HG03378 (cell line): ENCODE data around the gene RHOJ.

ENCODE experiments used
- ATAC-seq: cut with Tn5 transposase; IDR thresholded peaks from one replicate; pipeline ENCODE4 v1.9.1; 2021; ENCODE audit warnings: mild to moderate bottlenecking, moderate library complexity; ENCODE audit not compliant: unreplicated experiment

RHOJ gene

DNA sequence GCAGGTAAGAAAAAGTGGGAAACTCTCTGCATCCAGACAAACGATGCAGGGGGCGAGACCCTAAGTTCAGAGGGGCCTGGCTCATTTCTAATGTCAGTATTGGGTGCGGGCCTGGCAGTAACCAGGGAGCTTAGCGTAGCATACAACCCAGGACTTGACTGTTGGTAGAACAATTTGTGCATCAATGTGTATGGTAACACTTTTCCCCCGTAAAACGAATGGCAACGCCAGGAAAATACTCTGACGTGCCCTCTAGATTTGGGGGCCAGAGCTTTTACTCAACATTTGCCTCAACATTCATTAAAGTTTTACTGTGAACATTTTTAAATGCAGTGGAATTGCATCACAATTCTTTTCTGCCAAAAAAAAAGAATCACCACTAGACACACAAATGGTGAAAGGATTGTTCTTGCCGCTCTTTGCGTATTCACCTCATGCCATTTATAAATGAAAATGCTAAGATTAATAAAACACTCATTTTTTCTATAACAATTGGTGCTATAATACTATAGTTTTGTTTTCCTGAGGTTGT lies 867 bp downstream of the RHOJ start:
- no peak for ATAC-seq

DNA sequence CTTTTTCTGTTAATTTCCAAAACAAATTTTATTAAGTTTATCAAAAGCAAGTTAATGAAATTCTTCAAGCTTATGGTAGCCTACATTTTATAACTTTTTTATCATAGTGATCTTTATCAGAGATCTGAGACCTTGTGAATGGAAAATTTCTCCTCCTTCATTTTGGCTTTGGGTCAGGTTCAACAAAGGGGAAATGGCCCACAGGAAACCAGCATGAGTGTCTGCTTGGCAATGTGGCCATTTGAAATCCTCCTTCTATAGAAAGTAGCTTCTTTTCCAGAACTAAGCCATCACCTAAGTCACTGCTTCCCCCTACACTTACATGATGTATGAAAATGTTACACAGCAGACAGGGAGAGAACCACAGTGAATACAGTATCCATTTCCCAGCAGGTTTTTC lies 1.6 kb downstream of the RHOJ start:
- ATAC-seq = no peak

DNA sequence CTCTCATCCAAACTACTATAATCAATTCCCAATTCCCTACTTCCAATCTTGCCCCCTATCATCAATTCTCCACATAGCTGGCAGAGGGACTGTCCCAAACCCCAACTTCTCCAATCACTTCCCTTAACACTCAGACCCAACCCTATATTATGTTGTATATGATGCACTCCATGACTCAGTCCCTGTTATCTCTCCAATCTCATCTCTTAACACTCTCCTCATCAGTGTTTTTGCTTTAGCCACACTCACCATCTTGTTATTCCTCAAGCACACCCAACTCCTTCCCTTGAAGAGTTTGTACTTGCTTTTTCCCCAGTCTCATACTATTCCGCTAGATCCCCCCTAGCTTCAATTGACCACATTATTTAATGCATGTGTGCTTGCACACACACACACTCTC lies 4.9 kb downstream of the RHOJ start:
- no peak for ATAC-seq

DNA sequence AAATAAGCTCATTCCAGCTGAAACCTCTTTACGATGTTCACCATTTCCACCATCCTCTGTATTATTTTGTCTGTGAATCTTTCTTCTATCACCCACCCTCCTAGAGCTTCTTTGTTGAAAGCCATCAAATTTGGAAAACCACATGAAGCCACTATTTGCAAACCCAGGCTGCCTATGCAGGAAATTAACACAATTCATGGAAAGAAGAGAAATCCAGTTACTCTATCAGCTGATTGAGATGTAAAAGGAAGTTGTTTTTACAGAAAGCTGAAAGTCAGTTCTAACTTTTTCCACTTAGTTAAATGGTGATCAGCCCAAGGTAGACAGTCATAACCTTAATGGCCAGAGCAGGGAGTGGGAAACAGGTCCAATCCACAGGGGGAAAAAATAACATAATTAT lies 6.6 kb downstream of the RHOJ start:
- ATAC-seq = no peak

DNA sequence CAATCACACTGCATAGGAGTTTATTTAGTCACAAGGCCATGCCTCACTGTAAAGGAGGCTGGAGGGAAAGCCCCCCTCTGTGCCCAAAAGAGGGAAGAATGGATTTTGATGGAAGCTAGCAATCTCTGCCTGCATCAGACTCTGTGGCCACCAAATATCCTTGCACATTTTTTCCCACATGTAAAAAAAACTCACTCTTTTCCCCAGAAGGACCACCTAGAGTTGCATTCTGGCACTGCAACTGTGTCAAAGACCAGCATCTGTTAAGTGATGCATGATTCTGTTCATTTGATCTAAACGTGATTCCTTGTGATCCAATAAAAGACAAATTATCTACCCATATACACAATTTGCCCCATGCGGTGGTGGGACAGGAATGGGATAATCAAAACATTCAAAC lies 8.0 kb downstream of the RHOJ start:
- no peak for ATAC-seq

DNA sequence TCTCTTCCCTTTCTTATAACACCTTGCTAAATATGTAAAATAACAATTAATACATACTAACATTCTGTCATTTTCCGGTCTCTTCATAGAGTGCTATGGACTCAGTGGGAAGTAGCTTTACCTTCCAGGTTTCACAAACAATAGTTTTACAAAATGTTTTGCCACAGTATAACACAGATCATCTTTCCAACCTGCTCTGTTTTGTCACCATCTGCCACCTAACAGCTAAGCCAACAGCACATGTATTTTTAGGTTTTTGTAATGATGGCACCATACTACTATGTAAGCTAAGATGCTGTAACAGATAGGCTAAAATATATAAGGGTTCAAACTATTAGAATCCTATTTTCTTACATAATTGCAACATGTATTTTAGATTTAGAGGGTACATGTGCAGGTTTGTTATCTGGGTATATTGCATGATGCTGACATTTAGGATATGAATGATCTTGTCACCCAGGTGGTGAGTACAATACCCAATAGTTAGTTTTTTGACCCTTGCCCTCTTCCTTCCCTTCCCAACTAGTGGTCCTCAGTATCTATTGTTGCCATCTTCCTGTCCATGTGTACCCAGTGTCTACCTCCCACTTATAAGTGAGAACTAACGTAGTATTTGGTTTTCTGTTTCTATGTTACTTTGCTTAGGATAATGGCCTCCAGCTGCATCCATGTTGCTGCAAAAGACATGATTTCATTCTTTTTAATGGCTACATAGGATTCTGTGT lies 8.7 kb downstream of the RHOJ start:
- no peak for ATAC-seq

DNA sequence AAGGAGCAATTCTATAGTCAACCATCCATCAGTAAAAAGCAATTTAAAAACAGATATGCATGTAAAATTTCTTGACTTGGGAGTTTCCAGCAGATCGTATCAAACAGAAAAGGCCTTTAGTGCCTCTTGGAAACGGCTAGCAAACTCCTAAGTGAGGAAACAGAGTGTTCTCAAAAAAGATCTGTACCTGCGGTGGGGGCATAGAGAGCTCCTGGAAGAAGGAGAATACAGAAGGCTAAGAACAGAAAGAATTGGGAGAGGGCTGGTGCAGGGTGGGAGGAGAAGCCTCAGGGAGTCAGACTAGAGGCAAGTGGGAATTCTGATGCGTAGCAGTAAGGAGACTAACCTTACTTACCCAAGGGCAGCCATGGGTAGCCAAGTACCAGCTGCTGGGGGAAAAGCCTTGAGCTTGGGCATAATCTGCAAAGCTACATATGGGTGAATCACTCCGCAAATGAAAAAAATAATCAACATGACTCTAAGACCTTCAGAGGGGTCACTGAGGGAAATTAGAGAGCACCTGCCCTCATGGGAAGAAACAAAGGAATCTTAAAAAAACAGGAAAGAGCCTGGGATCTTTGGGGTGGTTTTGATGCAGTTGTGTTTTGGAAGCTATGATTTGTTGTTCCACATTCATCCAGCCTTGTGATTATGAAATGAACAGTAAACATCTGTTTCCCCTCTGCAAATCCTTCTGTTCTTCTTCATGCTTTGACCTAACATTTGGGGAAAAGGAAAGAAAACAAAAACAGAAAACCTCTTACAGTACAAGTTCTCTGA lies 10.4 kb downstream of the RHOJ start:
- no peak for ATAC-seq

DNA sequence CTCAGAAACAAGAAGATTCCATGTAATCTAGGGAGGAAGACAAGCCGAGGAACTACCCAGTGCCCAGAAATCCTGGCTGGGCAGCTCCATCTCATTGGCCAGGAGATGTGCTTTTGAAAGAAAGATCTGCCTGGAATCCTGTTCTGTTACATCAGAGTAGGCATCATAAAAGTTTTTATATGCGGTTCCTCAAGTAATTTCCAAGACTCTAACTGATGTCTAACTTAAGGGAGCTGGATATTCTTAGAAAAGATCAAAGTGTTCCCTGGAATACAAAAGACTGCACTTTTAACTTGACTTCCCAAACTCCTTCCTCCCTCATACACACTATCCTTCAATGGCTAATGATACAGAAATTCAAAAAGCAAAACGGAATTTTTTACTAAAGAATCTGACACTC lies 16.3 kb downstream of the RHOJ start:
- no peak for ATAC-seq

DNA sequence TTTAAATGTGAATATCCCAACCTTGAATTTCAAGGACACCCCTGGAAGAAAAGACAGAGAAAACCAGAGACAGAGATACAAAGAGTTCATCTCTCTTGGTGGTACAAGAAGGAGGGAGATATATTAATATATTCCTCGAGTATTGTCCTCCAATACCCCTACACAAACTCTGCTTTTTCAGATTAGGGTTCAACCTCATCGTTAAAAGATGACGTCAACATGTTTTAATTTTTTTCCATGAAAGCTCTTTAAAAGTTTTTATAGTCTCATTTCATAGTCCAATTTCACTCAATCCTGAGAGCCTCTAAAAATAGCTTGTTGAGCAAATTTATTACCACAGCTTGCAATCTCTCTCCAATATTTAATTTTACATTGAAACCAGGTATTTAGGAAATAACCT lies 19.4 kb downstream of the RHOJ start:
- no peak for ATAC-seq

DNA sequence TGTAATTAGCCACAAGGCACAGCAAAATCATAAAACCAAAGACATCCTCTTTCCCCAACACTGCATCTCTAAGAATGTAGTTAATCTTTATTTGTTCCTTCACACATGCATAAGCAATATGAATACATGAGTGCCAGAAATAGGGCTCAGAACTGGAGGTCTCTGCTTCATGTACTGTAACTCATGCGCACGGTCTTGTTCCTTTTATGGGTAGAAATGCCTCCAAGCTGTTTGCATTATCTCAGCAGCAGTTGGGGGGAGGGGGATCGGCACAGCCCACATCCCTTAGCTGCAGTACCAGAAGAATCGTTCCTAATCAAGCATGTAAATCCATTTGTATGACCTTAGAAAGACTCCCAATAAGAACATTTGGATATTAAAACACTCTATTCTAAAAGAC lies 20.0 kb downstream of the RHOJ start:
- ATAC-seq = no peak

DNA sequence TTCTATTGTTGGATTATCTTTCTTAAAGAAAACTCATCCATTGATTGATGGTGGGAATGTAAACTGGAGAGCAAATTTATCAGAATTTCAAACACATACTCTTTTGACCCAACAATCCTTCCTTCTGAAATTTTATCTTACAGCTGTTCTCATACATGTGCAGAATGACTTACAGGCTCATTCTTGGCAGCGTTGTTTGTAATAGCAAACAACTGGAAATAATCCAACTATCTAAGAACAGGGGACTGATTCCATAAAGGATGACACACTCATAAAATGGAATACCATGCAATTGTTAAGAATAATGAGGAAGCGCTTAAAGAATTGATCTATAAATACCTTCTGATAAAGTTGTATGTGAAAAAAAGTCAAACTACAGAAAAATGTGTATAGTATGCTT lies 24.0 kb downstream of the RHOJ start:
- no peak for ATAC-seq

DNA sequence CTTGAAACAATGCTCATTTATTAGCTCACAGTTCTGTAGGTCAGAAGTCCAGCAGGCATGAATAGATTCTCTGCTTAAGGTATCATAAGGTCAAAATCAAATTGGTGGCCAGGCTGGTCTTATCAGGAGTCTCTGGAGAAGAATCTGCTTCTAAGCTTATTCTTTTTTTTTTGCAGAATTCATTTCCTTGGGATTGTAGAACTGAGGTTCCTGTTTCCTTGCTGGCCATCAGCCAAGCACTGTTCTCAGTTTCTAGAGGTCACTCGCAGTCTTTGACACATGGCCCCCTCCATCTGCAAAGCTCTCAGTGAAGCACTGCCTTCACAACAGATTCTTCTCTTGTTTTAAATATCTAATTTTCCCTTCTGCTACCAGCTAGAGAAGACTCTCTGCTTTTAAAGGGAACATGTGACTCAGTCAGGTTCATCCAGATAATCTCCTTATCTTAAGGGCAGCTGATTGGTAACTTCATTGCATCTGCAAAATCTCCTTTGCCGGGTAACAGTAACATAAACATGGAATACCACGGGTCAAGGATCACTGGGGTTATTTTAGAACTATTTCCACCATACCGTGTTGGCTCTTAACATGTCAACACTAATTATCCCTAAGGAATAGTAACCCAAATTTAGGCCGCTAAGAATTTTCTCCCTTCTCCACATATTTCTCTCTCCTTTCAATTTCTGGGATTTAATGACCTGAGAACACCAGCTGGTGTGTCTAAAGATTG lies 25.3 kb downstream of the RHOJ start:
- no peak for ATAC-seq

DNA sequence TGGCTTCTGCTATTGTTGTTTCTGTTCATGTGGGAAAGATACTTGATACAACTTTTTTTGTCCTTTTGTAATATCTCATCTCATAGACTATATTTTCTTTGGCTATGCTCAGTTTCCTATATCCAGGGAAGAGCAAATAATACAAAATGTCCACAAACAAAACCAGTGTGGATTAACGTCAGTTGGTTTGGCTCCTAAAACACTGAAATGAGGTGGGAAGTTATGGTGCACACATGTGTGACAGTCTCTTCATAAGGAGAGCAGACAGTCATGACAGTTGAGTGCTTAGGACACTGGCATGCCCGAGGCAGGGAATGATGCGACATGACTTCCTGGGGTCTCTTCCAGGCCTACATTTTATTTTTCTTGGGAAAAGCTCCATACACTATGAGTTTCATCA lies 27.5 kb downstream of the RHOJ start:
- no peak for ATAC-seq

DNA sequence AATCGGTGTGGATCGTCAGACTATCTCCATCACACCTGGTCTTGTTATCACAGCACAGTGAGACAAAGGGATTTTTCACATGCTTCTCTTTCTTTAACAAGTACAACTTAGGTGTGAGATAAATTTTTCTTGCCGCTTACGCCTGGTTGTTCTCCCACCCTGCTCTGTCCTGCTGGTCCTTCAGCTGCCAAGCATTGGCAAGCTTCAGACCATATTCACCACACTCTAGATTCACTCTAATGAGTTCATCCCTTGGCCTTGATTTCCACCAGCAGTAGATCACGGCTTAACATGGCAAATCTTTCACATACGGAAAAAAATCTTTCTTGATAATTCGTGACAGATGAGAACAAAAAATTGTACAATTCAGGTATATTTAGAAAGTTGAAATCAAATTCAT lies 33.5 kb downstream of the RHOJ start:
- ATAC-seq = no peak

DNA sequence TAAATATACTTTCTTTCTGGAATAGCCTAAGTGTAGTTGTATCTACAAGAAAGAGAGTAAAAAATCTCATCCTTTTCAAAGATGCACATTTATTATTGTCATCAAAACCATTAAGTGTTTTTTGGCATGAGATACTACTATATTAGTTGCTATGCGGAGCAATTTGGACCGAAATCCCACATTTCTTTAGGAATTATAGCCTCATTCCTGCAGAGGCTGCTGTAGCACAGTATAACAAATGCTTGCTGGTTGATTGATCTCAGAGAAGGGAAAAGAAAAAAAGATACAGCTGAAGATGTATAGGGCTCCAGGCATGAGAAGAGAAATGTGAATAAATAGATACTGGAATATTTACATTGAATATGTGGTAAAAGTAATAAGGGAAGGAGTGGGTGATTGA lies 36.0 kb downstream of the RHOJ start:
- ATAC-seq = no peak

DNA sequence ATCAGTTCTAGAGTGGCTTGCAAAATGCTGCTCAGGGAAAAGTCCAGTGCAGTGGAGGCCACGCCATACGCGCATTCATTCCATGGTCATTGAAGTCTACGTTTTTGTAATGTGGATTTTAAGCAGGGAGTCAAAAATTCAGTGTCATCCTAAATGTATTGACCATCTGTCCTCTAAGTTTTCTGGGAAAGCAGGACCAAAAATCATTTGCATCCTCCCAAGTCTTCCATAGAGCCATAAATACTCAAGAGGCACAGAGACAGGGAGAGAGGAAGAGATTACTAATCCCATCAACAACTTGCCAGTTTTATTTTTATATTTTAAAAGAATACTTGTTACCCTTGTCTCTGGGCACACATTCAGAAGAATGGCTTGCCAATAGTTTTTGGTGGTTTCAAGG lies 36.9 kb downstream of the RHOJ start:
- no peak for ATAC-seq

DNA sequence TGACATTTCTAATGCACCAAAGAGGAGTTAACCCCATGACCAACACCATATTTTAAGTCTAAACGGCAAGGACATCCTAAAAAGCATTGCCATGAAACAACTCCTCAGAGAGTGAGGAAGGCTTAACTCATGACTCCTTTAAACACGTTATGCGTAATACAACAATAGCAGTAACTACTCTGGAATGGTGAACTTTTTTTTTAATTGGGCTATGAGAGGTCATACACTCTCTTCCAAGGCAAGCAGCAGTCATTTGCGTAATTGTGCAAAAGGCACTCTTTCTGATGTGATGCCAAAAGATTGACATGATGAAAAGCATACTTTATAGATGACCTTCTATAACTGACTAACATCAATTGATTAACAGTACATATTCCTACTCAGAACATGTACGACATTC lies 39.4 kb downstream of the RHOJ start:
- no peak for ATAC-seq

DNA sequence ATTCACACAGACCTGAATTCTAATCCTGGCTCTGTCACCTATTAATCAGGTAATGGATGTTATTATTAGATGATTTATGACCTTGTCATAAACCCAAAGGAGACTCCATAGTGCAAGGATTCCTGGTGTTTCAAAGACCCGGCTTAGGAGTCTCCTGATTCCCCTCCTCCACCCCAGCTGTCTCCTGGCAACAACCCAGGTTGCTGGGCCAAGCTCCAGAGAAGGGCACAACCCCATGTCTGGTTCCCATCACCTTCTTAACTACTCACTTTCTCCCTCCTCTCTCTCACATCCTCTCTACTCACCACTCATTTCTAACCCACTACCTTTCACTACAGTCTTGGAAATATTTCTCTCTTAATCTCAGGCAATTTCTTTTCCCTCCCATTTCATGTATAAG lies 41.6 kb downstream of the RHOJ start:
- no peak for ATAC-seq

DNA sequence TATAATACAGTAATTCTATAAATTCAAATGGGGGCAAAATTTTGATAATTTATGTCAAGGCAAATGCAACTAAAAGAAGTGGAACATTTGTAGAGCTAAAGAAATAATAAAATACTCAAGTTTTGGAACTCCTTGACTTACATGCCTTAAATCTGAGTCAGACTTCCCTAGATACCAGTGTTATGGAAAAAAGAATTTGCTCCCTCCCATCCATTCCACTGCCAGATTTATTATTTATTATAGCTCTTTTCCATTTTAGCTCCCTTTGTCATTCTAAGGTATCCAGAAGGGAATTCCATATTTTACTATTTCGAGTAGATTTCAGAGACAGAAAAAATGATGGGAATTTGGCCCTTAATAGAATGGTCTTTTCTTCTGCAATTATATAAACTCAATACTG lies 44.0 kb downstream of the RHOJ start:
- ATAC-seq = no peak

DNA sequence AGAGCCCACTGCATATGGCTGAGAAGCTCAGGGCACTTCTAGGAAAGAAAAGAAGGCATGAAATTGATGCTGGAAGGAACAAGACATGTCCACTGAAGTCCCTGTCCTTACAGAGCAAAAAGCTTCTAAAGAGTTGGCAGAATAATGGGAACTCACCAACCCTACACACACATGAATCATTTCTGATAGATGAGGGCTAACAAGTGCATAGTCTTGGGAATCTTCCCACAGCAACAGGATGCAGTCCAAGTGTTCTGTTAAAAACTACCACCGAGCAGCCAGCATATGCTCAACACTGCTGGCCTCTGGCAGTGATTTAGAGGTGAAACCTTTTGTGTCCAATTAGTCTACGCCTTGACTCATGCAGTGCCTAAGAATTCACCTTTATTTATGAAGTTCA lies 44.8 kb downstream of the RHOJ start:
- ATAC-seq = no peak

DNA sequence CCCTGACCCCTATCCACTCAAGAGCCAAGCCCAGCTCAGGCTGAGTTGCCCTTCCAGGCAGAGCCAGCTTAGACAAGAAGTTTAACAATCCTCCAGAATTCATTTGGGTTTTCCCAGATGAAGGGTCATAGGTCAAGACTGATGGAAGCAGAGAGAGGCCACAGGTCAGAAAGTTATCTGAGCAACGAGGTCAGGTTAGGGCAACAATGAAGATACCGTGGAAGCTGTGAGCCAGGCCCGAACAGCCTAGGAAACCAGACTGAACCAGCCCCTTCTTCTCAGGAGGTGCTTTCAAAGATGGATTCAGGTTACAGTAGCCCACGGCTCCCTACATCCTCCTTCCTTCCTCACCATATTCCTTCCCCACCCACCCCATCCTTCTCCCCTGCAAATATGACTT lies 53.1 kb downstream of the RHOJ start:
- no peak for ATAC-seq

DNA sequence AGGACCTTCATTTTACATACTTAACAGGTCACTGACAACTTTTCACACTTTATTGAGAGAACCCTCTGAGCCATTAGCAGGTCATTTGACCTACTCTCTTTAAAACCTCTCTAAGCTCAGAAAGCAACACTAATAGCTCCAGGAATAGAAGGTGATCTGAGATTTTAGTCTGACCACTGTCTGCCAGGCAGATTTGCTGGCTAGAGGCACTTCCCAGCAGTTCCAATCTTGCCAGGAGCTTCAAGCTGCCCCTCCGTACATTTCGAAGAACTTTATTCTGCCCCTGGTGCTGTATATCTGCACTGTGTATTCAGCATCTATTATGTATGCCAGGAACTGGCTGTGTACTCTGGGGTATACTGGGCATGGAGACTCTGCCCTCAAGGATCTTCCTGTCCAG lies 58.2 kb downstream of the RHOJ start:
- ATAC-seq = no peak
